ENCODE results near the gene CCDC102B.
"Not testable (repeated sequence)": the region's sequence is repeated elsewhere in the genome, so short reads cannot be mapped to it uniquely, and the experiment has no call there.

Gene CCDC102B

GRCh38 chr18:68873003-68873402 is 75.1 kb downstream of the CCDC102B start:
- Histone ChIP-seq H3K4me2 (ENCODE audit: low read length) (no peak overlapping the region), H3K9me3 (ENCODE audit: control insufficient read depth, low read length) (no peaks in the 10 kb centered on the region), H3K9ac (no peak overlapping the region), H3K27me3 (ENCODE audit: control insufficient read depth, insufficient read depth, low read length) (no peaks in the 10 kb centered on the region), H3K4me1 (no peaks in the 10 kb centered on the region), H3K36me3 (ENCODE audit: control insufficient read depth, insufficient read depth, low read length) (no peaks in the 10 kb centered on the region), H3K27ac (no peak overlapping the region), H3K79me2 (no peaks in the 10 kb centered on the region), H3K4me3 (ENCODE audit: low read depth, low read length) (no peak overlapping the region), H2AFZ (no peak overlapping the region)
- no peak for TF ChIP-seq CTCF (IDR thresholded peaks at IDR 0.05)

- Histone ChIP-seq H3K9me3 (ENCODE audit: control insufficient read depth, low read length) (no peaks in the 10 kb centered on the region), H2AFZ (no peak overlapping the region), H3K27ac (no peak overlapping the region), H3K4me3 (ENCODE audit: low read depth, low read length) (no peak overlapping the region), H3K36me3 (ENCODE audit: control insufficient read depth, insufficient read depth, low read length) (no peaks in the 10 kb centered on the region), H3K4me1 (no peaks in the 10 kb centered on the region), H3K27me3 (ENCODE audit: control insufficient read depth, insufficient read depth, low read length) (no peaks in the 10 kb centered on the region), H3K79me2 (no peaks in the 10 kb centered on the region), H3K4me2 (ENCODE audit: low read length) (no peak overlapping the region), H3K9ac (no peak overlapping the region)
- TF ChIP-seq CTCF (IDR thresholded peaks at IDR 0.05): no peak
These were observed 76.5 kb downstream of the CCDC102B start for GRCh38 chr18:68874361-68874760.

GRCh38 chr18:68879947-68880346 is 82.1 kb downstream of the CCDC102B start:
- H2AFZ ChIP-seq; H3K36me3 ChIP-seq (ENCODE audit: control insufficient read depth, insufficient read depth, low read length); H3K9me3 ChIP-seq (ENCODE audit: control insufficient read depth, low read length); H3K27me3 ChIP-seq (ENCODE audit: control insufficient read depth, insufficient read depth, low read length); H3K9ac ChIP-seq; H3K4me1 ChIP-seq; H3K27ac ChIP-seq; H3K79me2 ChIP-seq; H3K4me2 ChIP-seq (ENCODE audit: low read length); H3K4me3 ChIP-seq (ENCODE audit: low read depth, low read length): not testable (repeated sequence)

GRCh38 chr18:68887410-68887809 is 89.5 kb downstream of the CCDC102B start:
- H3K79me2 ChIP-seq: no peaks in the 10 kb centered on the region
- H3K27ac ChIP-seq: no peak overlapping the region
- TF ChIP-seq CTCF (IDR thresholded peaks at IDR 0.05): no peak
- no peak overlapping the region for H2AFZ ChIP-seq
- no peaks in the 10 kb centered on the region for H3K27me3 ChIP-seq (ENCODE audit: control insufficient read depth, insufficient read depth, low read length)
- H3K4me1 ChIP-seq: no peaks in the 10 kb centered on the region
- H3K9me3 ChIP-seq (ENCODE audit: control insufficient read depth, low read length): no peaks in the 10 kb centered on the region
- no peak overlapping the region for H3K9ac ChIP-seq
- no peak overlapping the region for H3K4me3 ChIP-seq (ENCODE audit: low read depth, low read length)
- no peaks in the 10 kb centered on the region for H3K36me3 ChIP-seq (ENCODE audit: control insufficient read depth, insufficient read depth, low read length)
- H3K4me2 ChIP-seq (ENCODE audit: low read length): no peak overlapping the region

- Histone ChIP-seq H3K27me3 (ENCODE audit: control insufficient read depth, insufficient read depth, low read length) (no peaks in the 10 kb centered on the region), H3K4me3 (ENCODE audit: low read depth, low read length) (no peak overlapping the region), H3K9me3 (ENCODE audit: control insufficient read depth, low read length) (no peaks in the 10 kb centered on the region), H3K9ac (no peak overlapping the region), H3K36me3 (ENCODE audit: control insufficient read depth, insufficient read depth, low read length) (no peaks in the 10 kb centered on the region), H3K4me1 (no peaks in the 10 kb centered on the region), H3K79me2 (no peaks in the 10 kb centered on the region), H2AFZ (no peak overlapping the region), H3K27ac (no peak overlapping the region), H3K4me2 (ENCODE audit: low read length) (no peak overlapping the region)
- no peak for TF ChIP-seq CTCF (IDR thresholded peaks at IDR 0.05)
These were observed 95.5 kb downstream of the CCDC102B start for GRCh38 chr18:68893354-68893753.

Measured in parathyroid adenoma (tissue), 2 donors.